MM.1S (cell line): ENCODE data around the gene SLC15A2.

Experiments
- CTCF ChIP-seq: fragments of 300-600 bp; sonication (generic); IDR thresholded peaks from 2 replicates; pipeline ENCODE4 v1.5.1; 2016; ENCODE audit warnings: antibody characterized with exemption, low read length, mixed read lengths
- EZH2 ChIP-seq: fragments of 300-600 bp; sonication (generic); optimal IDR thresholded peaks from 2 replicates; pipeline ENCODE3; 2017; ENCODE audit warnings: low read depth, mild to moderate bottlenecking, antibody characterized with exemption, low read length, mixed read lengths

- TF ChIP-seq CTCF (no peak), EZH2 (no peak)
These were observed 75.4 kb downstream of the SLC15A2 start for GRCh38 chr3:121969631-121970030.
